Activated naive CD8-positive, alpha-beta T cell treated with anti-CD3 and anti-CD28 coated beads, Interleukin-2, amount 10 ng/mL, durations not matched to agents 7 days and 5 days (primary cell): Measurements from ENCODE around the gene NPIPA2. TPM values are rescaled to one million over a fixed set of nuclear protein-coding genes. Genes with fewer than 3 reads are reported as not detected.
"Not testable (repeated sequence)": the region's sequence is repeated elsewhere in the genome, so short reads cannot be mapped to it uniquely, and the experiment has no call there.

ENCODE experiments used
- ATAC-seq: fragments of 150-1000 bp; cut with Tn5 transposase; one replicate; pipeline ENCODE4 v1.10.0; 2021; ENCODE audit warnings: low read depth, moderate library complexity
- POLR2A ChIA-PET: fragments of 350-600 bp; sonication (Branson Sonifier 250); formaldehyde crosslinking; loops from one replicate; lab custom pipeline; 2021; ENCODE audit warnings: antibody characterized with exemption; lab: Charles Lee
- DNase-seq: peaks from one replicate; pipeline ENCODE4 v3.0.0; 2021
- H3K27ac Mint-ChIP-seq: one replicate; pipeline ENCODE4 v1.8.0; 2022; ENCODE audit warnings: mild to moderate bottlenecking, mixed read lengths
- H3K27me3 Mint-ChIP-seq: one replicate; pipeline ENCODE4 v1.8.0; 2022; ENCODE audit warnings: mild to moderate bottlenecking, moderate library complexity, mixed read lengths
- H3K36me3 Mint-ChIP-seq: one replicate; pipeline ENCODE4 v1.8.0; 2021; ENCODE audit warnings: mild to moderate bottlenecking, mixed read lengths
- H3K4me1 Mint-ChIP-seq: one replicate; pipeline ENCODE4 v1.8.0; 2021; ENCODE audit warnings: mixed read lengths
- H3K4me3 Mint-ChIP-seq: one replicate; pipeline ENCODE4 v1.8.0; 2022; ENCODE audit warnings: mild to moderate bottlenecking, moderate library complexity, mixed read lengths
- H3K9me3 Mint-ChIP-seq: one replicate; pipeline ENCODE4 v1.8.0; 2021; ENCODE audit warnings: mixed read lengths
- total RNA-seq, 2 experiments: library from RNA; stranded (reverse); gene quantifications; one replicate each; pipeline ENCODE4 v1.2.3, GENCODE V29; 2021

Gene NPIPA2
- 1 to 10 TPM; 1.5 to 2.6 TPM for total RNA-seq

DNA sequence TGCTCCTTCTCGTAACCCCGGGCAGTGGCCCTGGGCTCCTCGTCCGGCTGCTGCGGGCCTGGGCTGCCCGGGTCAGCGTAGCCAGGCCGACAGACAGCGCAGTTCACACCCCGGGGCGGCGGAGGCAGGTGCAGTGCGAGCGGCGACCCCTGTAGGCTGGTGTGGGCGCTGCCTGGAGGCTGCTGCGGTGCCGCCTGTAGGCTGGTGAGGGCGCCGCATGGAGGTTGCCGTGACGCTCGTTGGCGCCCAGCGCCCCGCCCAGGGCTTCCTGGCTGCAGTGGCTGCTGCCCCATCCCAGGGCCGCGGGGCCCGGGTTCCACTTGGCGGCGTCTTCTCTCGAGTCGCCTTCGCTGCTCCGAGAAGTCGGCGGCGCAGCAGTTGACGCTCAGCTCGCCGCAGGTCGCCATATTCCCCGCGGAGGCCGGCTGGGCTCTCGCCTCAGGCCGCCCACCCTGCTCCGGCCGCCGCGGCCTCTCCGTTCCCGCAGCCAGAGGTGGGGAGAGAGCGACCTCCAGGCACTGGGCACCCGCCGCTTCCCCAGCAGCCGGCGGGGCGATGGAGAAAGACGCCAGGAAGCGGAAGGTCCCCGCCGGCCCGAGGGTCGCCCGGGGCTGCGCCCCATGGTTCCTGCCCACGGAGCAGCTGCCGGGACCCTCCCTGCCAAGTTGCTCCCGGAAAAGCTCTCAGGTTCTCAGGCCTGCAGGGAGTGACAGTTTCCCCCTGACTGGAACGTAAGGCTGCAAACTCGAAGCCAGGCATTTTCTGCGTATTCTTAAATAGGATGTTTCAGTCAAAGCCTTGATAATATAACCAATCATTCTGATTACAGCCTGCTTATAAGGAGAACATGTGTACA lies at the start of gene NPIPA2:
Gene NPIPA2 (plus strand): TSS at position 261 of the 856 bp plus-strand sequence. CDS start 5,533 bp downstream, outside the sequence.
- H3K27ac Mint-ChIP-seq, H3K36me3 Mint-ChIP-seq, H3K4me3 Mint-ChIP-seq, H3K9me3 Mint-ChIP-seq, H3K4me1 Mint-ChIP-seq, H3K27me3 Mint-ChIP-seq, DNase-seq, POLR2A ChIA-PET: not testable (repeated sequence)
- peak; percentile 100 for ATAC-seq

DNA sequence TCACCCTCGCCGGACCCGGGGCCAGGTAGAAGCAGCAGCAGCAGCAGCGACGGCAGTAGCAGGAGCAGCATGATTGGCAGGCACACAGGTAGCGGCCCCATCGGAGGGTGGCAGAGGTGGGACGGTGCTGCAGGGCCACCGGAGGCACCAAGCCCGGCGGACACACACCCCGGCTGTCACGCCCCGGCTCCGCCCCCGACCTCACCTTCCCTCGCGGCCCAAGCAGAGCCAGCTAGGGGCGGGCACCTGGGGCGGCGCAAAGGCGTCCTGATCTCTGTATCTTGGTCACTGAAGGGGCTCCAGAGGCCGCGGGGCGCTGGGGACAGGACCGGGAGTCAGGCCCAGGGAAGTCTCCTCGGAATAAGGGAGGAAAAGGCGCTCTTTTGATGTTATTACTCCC lies 48.2 kb upstream of the NPIPA2 start, which contains the start of gene PLA2G10:
Gene PLA2G10 (minus strand): TSS at position 180 of the 400 bp plus-strand sequence. CDS start 79 bp downstream, at position 101.
- POLR2A ChIA-PET, H3K4me1 Mint-ChIP-seq, H3K36me3 Mint-ChIP-seq, H3K4me3 Mint-ChIP-seq, H3K27me3 Mint-ChIP-seq, DNase-seq, ATAC-seq, H3K9me3 Mint-ChIP-seq, H3K27ac Mint-ChIP-seq: not testable (repeated sequence)

DNA sequence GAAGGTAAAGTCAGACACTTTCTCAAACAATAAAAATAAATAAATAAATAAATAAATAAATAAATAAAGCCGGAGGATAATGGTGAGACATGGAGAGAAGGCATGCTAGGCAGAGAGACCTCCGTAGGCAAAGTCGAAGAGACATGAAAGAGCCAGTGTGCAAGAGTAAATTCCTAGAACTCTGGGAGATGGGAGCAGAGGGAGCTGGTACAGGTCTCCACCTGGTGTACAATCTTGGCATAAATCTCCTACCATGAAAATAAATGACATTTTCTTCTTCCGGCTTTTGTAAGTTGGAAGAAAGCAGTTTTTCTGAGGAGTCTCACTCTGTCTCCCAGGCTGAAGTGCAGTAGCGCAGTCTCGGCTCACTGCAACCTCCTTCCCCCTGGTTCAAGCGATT lies 40.5 kb upstream of the NPIPA2 start:
- POLR2A ChIA-PET, H3K27ac Mint-ChIP-seq, DNase-seq, H3K4me3 Mint-ChIP-seq, H3K36me3 Mint-ChIP-seq, ATAC-seq, H3K9me3 Mint-ChIP-seq, H3K4me1 Mint-ChIP-seq, H3K27me3 Mint-ChIP-seq: not testable (repeated sequence)

DNA sequence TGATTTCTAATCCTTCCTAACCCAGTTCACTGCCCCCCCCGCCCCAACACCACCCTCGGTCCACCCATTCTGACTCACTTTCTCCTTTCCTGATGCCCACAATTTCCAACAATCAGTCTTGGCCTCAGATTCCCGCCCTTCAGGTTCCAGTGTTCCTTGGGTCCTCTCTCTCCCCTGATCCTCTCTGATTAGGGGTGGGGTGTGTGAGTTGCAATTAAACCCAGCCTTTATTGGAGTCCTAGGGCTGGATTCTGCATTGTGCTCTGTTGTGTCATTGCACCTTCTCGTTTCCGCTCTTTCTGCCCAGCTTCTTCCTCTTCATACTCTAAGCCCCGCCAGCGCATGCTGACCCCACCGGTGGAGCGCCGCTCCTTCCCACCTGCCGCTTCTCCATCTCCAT lies 39.7 kb upstream of the NPIPA2 start:
- DNase-seq, ATAC-seq, H3K36me3 Mint-ChIP-seq, H3K4me1 Mint-ChIP-seq, POLR2A ChIA-PET, H3K27me3 Mint-ChIP-seq, H3K9me3 Mint-ChIP-seq, H3K4me3 Mint-ChIP-seq, H3K27ac Mint-ChIP-seq: not testable (repeated sequence)

DNA sequence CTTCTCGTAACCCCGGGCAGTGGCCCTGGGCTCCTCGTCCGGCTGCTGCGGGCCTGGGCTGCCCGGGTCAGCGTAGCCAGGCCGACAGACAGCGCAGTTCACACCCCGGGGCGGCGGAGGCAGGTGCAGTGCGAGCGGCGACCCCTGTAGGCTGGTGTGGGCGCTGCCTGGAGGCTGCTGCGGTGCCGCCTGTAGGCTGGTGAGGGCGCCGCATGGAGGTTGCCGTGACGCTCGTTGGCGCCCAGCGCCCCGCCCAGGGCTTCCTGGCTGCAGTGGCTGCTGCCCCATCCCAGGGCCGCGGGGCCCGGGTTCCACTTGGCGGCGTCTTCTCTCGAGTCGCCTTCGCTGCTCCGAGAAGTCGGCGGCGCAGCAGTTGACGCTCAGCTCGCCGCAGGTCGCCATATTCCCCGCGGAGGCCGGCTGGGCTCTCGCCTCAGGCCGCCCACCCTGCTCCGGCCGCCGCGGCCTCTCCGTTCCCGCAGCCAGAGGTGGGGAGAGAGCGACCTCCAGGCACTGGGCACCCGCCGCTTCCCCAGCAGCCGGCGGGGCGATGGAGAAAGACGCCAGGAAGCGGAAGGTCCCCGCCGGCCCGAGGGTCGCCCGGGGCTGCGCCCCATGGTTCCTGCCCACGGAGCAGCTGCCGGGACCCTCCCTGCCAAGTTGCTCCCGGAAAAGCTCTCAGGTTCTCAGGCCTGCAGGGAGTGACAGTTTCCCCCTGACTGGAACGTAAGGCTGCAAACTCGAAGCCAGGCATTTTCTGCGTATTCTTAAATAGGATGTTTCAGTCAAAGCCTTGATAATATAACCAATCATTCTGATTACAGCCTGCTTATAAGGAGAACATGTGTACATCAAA lies 38.9 kb upstream of the NPIPA2 start, which contains the start of gene NPIPA3:
Gene NPIPA3 (plus strand): TSS at position 256 of the 856 bp plus-strand sequence. CDS start 5,533 bp downstream, outside the sequence.
- H3K9me3 Mint-ChIP-seq: not testable (repeated sequence)

DNA sequence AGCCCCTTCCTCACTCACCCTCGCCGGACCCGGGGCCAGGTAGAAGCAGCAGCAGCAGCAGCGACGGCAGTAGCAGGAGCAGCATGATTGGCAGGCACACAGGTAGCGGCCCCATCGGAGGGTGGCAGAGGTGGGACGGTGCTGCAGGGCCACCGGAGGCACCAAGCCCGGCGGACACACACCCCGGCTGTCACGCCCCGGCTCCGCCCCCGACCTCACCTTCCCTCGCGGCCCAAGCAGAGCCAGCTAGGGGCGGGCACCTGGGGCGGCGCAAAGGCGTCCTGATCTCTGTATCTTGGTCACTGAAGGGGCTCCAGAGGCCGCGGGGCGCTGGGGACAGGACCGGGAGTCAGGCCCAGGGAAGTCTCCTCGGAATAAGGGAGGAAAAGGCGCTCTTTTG lies 9.1 kb upstream of the NPIPA2 start:
- H3K4me1 Mint-ChIP-seq, H3K27me3 Mint-ChIP-seq, H3K27ac Mint-ChIP-seq, H3K9me3 Mint-ChIP-seq, DNase-seq, H3K4me3 Mint-ChIP-seq, POLR2A ChIA-PET, H3K36me3 Mint-ChIP-seq: not testable (repeated sequence)
- ATAC-seq: peak; percentile 36

More for the DNA sequence above, 38.9 kb upstream of the NPIPA2 start, which contains the start of gene NPIPA3:
- DNase-seq, H3K27ac Mint-ChIP-seq, H3K4me3 Mint-ChIP-seq, H3K36me3 Mint-ChIP-seq, H3K27me3 Mint-ChIP-seq, H3K4me1 Mint-ChIP-seq, POLR2A ChIA-PET: not testable (repeated sequence)
- peak; percentile 99 for ATAC-seq

DNA sequence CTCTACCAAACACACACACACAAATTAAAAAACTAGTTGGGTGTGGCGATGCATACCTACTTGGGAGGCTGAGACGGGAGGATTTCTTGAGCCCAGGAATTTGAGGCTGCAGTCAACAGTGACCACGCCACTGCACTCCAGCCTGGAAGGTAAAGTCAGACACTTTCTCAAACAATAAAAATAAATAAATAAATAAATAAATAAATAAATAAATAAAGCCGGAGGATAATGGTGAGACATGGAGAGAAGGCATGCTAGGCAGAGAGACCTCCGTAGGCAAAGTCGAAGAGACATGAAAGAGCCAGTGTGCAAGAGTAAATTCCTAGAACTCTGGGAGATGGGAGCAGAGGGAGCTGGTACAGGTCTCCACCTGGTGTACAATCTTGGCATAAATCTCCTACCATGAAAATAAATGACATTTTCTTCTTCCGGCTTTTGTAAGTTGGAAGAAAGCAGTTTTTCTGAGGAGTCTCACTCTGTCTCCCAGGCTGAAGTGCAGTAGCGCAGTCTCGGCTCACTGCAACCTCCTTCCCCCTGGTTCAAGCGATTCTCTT lies 1.4 kb upstream of the NPIPA2 start:
- ATAC-seq, H3K4me1 Mint-ChIP-seq: not testable (repeated sequence)

DNA sequence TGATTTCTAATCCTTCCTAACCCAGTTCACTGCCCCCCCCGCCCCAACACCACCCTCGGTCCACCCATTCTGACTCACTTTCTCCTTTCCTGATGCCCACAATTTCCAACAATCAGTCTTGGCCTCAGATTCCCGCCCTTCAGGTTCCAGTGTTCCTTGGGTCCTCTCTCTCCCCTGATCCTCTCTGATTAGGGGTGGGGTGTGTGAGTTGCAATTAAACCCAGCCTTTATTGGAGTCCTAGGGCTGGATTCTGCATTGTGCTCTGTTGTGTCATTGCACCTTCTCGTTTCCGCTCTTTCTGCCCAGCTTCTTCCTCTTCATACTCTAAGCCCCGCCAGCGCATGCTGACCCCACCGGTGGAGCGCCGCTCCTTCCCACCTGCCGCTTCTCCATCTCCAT lies 539 bp upstream of the NPIPA2 start:
- DNase-seq, H3K36me3 Mint-ChIP-seq, ATAC-seq, H3K27ac Mint-ChIP-seq, H3K9me3 Mint-ChIP-seq, H3K27me3 Mint-ChIP-seq, POLR2A ChIA-PET, H3K4me3 Mint-ChIP-seq, H3K4me1 Mint-ChIP-seq: not testable (repeated sequence)

More for the DNA sequence above, 1.4 kb upstream of the NPIPA2 start:
- POLR2A ChIA-PET, H3K36me3 Mint-ChIP-seq, H3K9me3 Mint-ChIP-seq, H3K4me3 Mint-ChIP-seq, DNase-seq, H3K27ac Mint-ChIP-seq, H3K27me3 Mint-ChIP-seq: not testable (repeated sequence)

DNA sequence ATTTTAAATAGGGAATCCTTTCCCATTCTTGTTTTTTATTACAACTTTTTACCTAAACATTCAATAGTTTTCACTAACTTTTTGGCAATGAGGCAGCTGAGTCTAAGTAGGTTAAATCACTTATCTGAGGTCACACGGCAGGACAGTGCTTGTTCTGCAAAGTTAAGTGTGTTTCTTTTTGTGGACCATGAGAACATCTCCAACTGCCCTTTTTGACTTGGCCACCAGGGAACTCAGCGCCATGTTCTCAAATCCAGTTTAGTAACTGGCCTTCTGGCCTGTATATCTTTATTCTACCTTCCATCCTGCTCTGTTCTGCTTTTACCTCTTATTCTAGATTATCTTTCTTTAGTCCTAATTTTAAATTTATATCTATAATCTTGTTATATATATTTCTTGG lies 31.3 kb downstream of the NPIPA2 start:
- ATAC-seq, H3K27ac Mint-ChIP-seq, H3K36me3 Mint-ChIP-seq, DNase-seq, H3K4me1 Mint-ChIP-seq, POLR2A ChIA-PET, H3K4me3 Mint-ChIP-seq, H3K9me3 Mint-ChIP-seq, H3K27me3 Mint-ChIP-seq: not testable (repeated sequence)

DNA sequence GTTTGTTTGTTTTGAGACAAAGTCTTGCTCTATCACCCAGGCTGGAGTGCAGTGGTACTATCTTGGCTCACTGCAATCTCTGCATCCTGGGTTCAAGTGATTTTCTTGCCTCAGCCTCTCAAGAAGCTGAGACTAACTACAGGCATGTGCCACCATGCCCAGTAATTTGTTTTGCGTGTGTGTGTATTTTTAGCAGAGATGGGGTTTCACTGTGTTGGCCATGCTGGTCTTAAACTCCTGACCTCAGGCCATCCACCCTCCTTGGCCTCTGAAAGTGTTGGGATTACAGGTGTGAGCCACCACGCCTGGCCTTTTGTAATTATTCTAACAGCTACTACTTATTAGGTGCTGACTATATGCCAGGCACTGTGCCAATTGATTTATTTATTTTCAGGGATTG lies 33.3 kb downstream of the NPIPA2 start:
- ATAC-seq, H3K4me1 Mint-ChIP-seq, H3K4me3 Mint-ChIP-seq, H3K27ac Mint-ChIP-seq, DNase-seq, H3K36me3 Mint-ChIP-seq, H3K27me3 Mint-ChIP-seq, H3K9me3 Mint-ChIP-seq, POLR2A ChIA-PET: not testable (repeated sequence)

DNA sequence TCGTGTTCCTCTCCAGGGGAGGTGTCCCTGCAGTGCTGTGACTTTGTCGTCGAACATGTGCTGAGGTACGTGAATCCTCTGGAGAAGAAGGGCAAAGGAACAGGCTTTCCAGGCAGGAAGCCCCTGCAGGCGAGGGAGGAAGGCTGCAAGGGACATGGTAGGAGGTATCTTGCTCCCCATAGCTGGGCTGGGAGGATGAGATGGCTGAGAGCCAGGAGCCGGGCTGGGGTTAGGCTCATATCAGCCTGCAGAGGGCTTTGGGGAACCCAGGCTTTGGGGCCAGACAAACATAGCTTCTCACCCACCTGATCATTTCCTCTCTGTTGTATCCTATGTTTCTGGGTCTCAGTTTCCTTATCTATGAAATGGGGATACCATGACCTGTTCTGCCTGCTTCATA lies 34.4 kb downstream of the NPIPA2 start:
- ATAC-seq, H3K27me3 Mint-ChIP-seq, H3K9me3 Mint-ChIP-seq, H3K36me3 Mint-ChIP-seq, DNase-seq, H3K4me3 Mint-ChIP-seq, POLR2A ChIA-PET, H3K4me1 Mint-ChIP-seq, H3K27ac Mint-ChIP-seq: not testable (repeated sequence)

DNA sequence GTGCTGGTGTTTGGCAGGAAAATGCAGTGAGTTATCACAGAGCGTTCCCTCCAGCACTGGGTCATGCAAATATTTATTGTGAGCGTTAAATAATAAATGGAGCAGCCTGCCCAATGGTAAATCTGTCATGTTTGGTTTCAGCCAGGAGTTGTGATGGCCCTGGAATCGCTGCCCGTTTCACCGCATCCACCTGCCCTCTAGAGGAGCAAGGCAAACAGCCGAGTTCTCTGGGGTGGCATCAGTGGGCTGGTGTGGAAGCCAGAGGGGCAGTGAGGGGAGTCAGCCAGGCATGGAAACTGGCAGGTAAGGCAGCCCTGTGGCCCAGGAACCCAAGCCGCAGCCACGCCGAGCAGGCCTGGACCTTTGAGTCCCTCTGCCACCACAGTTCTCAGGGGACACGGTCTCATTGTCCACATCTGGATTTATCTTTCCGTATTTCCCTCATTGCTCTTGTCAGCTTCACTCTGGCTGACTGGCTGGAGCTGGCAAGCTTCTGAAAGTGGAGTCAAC lies 37.1 kb downstream of the NPIPA2 start:
- POLR2A ChIA-PET, H3K4me1 Mint-ChIP-seq, H3K36me3 Mint-ChIP-seq, H3K27me3 Mint-ChIP-seq, ATAC-seq, H3K27ac Mint-ChIP-seq, H3K4me3 Mint-ChIP-seq, H3K9me3 Mint-ChIP-seq, DNase-seq: not testable (repeated sequence)

DNA sequence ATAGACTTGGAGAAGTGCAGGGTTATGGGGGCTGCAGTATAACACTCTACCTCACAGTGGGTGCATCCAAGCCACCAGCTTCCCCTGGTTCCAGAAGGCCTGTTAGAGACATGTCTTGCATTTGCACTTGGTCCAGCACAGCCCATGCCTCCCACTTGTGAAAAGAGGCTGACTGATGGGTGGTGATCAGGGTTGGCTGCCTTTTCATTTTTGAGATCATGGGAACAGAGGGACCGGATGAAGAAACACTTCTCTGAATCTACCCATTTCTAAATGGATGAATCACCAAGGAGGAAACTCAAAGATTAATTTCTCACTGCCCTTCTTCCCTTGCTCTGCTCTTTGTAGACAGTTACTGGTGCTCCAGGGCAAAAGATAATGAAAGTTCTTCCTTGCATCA lies 43.8 kb downstream of the NPIPA2 start:
- H3K4me1 Mint-ChIP-seq, ATAC-seq, H3K36me3 Mint-ChIP-seq, H3K4me3 Mint-ChIP-seq, POLR2A ChIA-PET, H3K27me3 Mint-ChIP-seq, H3K27ac Mint-ChIP-seq, DNase-seq, H3K9me3 Mint-ChIP-seq: not testable (repeated sequence)
